ENCODE measurements around the gene BHMT.

Gene BHMT, protein sequence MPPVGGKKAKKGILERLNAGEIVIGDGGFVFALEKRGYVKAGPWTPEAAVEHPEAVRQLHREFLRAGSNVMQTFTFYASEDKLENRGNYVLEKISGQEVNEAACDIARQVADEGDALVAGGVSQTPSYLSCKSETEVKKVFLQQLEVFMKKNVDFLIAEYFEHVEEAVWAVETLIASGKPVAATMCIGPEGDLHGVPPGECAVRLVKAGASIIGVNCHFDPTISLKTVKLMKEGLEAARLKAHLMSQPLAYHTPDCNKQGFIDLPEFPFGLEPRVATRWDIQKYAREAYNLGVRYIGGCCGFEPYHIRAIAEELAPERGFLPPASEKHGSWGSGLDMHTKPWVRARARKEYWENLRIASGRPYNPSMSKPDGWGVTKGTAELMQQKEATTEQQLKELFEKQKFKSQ

DNA sequence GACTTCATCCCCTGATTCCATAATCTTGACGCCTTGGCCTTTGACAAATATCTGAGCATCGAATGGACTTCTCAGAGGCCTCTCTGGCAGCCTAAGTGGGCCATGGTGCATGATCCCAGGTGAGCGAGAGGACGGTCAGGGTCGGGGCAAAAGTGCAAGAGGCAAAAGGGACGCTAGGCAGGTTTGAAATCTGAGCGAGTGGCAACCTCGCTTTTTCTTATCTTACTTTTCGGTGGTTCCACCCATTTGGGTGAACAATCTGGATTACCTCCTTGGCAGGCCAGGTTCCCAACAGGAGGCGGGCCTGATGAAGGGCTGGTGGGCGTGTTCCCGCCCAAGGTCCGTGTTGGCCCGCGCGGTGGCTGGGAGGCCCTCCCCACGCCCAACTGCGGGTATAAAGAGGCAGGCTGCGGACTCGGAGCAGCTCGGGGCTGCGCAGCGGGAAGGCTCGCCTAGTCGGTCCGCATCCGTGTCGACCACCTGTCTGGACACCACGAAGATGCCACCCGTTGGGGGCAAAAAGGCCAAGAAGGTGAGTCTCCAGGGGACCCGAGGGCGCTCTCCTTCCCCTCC is at the start of gene BHMT:
Gene BHMT, plus strand, starts transcription at position 423 of the 573 bp plus-strand sequence. Its CDS starts 77 bp downstream, at position 500.
- DNase-seq (ENCODE audit: low spot score): no peak

DNA sequence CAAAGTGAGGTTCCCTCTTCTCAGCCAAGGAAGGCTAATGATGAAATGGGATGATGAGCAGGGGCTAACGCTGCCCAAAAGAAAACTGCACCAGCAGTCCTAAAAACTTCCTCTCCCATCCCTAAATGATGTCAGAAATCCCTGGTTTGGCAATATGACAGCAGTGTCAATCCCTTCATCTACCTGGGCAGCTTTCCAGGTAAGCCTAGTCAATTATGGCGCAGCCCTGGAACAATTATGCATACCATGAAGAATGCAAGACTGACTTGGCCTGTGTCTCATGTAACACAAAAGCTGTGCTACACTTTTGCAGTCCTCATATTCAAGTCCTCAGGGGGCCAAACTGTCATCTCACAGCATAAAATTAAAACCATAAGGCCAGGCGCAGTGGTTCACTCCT is 49.2 kb upstream of the BHMT start:
- DNase-seq (ENCODE audit: low spot score): no peak

DNA sequence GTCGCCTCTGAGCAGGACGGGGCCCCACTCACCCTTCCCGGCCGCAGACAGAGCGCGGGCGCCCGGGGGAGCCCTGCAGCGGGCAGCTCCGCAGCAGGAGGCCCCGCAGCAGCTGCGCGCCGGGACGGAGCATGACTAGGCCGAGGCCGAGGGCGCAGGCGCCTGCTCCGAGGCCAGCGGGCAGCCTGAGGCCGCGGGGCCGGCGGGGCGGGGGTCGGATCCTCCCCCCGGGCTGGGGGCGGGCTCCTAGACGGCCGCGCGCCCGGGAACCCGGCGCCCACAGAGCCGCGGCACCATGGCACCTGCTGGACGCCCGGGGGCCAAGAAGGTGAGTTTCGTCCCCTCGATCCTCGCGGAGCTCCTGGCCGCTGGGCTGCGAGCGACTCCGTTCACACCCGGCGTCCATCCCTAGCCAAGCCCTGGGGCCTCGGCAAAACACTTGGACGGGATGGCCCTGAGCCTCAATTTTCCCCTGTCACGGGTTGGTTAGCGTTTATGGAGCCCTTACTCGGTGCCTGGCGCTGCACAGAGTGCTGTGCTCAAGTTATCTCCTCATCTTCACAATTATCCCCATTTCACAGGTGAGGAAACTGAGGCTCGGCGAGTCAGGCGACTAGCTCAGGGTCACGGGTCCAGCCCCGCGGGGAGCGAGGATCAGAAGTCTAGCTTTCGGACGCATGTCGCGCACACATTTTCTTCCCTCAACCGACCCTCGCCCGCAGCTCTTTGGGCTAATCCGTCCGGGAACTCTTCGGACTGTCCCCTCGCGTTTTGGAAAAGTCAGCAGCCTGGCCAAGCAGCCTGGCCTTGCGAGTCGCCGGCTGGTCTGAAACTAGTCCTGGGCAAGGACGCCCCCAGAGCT is 41.9 kb upstream of the BHMT start, which contains the start of the genes BHMT2 and DMGDH:
Gene BHMT2, plus strand, starts transcription at position 280 of the 862 bp plus-strand sequence. Its CDS starts 16 bp downstream, at position 296.
Gene DMGDH, minus strand, starts transcription at position 187 of the 862 bp plus-strand sequence. Its CDS starts 54 bp downstream, at position 133.
- DNase-seq (ENCODE audit: low spot score): no peak

DNA sequence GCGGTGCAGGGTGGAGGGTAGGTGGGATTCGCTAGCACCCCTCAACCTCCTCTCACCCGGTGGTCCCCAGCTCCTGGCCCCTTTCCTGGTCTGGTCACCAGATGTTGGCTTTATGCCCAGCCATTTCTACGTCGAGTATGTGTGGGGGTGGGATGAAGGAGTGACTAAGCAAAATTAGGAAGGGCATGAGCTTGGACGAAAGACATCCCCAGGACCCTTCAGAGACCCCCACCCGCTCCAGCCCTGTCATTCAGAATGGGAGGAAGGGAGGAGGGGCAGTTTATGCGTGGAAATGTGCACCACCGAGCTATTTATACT is 41.3 kb upstream of the BHMT start:
- no peak for DNase-seq (ENCODE audit: low spot score)

DNA sequence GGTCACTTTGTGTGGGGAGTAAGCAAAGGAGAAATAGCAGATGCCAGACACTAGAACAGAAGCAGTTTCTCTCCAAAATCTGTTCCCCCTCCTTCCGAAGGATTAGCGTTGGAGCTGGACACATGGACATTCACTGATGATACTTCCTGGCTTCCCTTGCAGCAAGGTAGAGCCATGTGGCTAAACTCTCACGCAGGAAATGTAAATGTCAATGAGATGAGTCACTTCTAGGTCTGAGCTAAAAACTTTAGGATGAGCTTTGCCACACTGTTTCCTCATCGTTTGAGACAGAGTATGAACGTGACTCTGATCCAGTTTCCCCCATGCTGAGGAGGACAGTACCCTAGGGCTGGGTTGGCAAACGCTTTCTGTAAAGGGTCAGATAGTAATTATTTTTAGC is 37.0 kb upstream of the BHMT start:
- no peak for DNase-seq (ENCODE audit: low spot score)

DNA sequence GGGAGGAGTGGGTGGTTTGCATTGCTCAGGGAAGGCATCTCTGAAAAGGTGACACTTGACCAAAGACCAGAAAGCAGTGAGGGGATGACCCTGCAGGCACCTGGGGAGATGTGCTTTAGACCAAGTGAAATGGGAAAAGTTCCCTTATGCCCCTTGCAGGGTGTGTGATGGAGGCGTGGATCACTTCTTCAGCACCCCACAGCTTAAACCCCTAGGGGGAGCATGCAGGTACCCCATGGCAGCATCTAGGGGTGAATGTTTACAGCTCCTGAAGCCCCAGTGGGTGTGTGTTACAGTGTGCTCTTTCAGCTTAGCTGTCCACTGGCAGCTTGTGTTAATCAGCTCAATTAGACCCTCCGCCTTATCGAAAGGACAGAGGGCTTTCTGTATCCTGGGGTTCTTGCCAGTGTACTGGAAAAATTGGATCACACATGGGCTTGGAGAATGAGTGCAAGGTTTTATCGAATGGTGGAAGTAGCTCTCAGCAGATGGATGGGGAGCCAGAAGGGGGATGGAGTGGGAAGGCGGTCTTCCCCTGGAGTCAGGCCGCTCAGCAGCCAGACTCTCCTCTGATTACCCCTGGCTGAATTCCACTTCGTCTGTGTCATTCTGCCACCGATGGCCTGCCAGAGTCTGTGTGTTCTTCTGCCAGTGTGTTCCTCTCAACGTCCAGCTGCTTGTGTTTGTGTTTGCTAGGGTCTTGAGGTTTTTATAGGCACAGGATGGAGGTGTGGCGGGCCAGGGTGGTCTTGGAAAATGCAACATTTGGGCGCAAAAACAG is 35.8 kb upstream of the BHMT start:
- no peak for DNase-seq (ENCODE audit: low spot score)

DNA sequence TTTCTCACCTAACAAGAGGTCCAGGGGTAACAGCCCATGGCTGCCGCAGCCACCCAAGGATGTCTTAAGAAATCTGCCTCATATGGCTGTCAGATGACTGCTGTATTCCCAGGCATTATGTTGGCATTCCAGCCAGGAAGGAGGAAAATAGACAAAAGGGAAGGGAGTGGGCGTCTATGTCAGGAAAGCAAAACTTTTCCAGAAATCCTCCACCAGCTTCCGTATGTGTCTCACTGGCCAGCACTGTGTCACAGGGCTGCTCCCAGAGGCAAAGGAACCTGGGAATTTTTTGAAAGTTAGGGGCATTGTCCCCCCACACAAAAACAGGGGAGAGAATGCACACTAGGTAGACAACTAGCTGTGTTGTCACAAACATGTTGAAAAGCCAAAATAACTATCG is 34.8 kb upstream of the BHMT start:
- DNase-seq (ENCODE audit: low spot score): no peak

DNA sequence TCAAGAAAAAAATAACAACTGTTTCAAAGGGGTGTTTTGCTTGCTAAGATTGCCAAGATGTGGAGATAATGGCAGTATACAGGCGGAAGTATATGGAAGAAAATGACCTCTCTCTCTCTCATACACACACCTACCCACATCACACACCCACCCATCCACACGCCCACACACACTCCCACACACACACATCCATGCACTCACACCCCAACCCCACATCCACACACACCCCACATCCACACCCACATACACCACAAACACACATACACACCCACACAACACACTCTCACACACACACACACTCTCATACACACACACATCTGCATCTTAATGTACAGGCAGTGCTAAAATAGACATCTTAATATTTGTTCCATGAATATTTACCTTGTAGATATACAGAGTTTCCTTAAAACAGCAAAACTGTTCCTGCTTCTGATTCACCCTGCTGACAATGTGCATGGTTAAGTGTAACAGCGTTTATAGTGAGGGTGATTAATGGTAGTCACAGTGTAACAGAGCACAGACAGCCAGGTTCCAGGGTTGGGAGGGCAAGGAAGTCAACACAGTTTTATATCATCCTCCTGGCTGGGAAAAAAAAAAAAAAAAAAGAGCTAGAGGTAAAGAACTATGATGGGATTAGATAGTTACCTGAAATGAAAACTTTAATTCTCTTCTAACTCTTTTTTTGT is 33.8 kb upstream of the BHMT start:
- no peak for DNase-seq (ENCODE audit: low spot score)

DNA sequence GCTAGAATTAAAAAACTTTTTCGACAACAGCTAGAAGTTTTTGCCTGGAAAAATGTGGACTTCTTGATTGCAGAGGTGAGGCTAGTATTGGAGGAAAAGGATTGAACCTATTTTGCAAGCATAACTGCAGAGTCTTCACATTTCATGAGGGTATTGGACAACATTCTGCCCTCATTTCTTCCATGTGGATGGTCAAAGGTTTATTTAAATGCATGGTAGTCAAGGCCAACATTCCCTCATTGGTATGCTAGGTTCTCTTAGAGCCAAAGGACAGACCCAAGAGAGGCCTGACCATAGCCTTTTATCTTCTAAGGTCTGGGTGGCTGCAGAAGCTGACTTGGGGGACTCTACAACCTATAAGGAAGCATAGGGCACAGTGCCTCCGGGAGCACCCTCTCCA is 30.8 kb upstream of the BHMT start:
- DNase-seq (ENCODE audit: low spot score): no peak

DNA sequence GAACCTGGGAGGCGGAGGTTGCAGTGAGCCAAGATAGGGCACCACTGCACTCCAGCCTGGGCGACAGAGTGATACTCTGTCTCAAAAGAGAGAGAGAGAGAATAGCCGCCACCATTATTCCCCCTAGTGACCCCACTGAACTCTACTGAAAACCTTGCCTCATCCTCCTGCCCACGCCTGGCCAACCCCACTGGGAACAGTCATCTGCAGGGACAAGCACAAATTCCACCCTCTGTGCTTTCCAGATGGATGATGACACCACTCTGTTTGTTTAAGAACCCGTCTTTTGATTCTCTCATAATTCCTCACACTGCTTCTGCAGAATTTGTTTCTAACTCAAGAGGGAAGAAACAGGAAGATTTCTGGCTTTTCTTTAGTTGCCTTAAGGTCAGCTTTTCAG is 29.8 kb upstream of the BHMT start:
- DNase-seq (ENCODE audit: low spot score): no peak

DNA sequence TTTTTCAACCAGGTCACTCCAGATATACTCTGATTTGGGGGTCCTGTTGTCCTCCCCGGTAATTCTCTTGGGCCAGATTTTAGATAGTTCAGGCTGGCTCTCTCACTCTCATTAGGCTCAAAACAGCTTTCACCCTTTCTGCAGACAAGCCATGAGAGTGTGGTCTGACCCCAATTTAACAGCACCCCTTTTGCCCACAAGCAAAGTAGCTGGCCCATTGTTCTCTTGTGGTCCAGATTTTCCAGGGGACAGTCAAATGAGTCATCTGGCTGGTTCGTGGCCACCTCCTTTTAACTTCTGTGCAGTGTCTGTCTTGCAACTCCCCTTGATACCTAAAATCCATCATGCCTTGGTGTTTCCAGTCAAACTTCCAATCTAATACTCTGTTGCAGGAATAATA is 25.5 kb upstream of the BHMT start:
- no peak for DNase-seq (ENCODE audit: low spot score)

DNA sequence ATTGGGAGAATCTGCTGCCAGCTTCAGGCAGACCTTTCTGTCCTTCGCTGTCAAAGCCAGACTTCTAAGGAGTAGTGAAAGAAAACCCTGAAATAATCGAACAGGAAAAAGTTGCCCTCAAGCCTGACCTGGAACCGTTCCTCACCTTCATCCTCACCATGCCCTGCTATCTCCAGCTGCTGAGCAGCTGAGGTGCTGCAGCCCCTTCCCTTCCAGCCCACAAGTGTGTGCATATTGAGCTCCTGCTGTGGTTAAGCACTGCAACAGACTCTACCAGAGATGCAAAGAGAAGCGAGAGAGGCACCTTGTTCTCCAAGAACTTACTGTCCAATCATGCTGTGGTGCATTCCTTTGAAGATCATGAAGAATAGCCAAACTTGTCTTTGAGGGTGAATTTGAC is 23.1 kb upstream of the BHMT start:
- DNase-seq (ENCODE audit: low spot score): no peak

DNA sequence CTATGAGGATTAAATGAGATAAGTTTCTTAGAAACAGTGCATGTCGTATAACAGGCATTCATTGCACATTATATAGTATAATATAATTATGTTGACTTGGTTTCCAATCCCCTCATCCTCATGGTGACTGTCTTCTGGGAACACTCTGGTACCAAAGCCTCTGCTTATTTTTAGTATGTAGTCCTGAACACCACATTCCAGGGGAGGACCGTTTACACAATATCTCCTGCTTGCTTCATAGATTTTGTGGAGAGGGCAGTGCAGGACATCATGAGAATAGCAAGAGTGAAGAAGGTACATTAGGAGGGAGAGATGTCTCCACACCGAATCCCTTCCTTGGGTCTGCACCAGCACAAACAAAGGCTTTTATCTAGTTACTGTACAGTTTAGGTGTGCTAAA is 20.5 kb upstream of the BHMT start:
- DNase-seq (ENCODE audit: low spot score): no peak

DNA sequence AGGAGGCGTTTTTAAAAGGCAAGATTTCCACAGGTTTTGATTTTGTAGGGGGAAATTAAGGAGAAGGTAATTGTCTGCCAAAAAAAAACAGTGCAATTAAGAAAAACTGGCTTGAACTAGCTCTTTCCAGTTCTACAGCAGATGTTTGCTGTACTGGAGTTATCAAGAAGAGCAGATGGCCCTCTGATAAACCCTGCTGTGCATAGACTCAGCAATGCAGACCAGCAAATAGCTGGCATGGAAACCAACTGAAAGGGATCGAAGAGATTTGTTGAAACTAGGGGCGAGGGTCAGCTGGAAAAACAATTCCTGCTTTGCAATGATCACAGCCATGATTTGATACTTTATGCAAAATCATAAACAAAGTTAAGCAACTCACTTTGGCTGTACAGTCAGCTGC is 17.8 kb upstream of the BHMT start:
- no peak for DNase-seq (ENCODE audit: low spot score)

DNA sequence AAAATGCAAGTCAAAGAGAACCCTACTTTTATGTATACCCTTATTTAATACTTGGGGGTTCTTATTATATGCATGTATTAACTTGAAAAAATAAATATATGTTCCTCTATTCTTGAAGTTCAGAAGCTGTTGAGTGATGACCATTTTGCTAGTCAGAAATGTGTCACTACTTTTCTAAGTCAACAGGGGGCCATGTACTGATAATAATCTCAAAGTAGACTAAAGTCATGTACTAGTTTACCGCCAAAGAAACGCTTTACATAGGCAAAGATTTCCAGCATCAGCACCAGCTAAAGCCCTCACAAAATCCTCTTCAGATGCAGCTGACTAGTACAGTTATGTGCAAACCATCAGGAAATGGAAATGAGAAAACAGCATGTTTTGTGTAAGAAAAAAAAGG is 5.7 kb upstream of the BHMT start:
- no peak for DNase-seq (ENCODE audit: low spot score)

DNA sequence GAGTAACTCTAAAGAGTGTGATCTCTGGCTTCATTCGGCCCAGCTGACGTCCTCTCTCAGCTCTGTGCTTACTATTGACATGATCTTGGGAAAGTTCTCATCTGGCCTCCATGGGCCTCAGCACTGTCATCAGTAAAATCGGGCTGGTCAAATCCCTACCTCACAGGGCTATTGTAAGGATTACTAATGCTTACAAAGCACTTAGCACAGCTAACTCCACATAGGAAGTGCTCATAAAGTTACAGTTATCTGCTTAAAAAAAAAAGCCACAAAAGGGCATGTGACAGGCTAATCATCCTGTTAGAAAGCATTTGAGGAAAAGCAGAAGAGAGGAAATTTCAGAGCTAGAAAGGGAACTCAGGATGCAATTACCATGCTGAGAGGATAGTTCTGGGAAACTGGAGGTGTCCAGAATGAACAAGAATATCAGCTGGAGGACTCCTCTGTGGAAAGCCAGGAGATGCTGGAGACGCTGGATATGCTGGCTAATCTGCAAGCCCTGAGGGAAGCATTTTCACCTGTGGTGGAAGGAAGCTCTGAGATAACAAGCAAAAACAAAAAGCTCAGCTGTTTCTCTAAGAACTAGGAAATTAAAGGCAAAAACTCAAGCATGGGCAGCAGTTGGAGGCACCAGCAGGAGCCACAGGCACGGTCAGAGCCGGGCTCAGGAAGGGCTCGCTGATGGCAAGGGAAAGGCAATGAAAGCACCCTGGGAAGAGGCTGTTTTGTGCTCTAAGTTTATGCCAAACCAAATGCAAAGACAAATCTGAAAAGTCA is 4.4 kb upstream of the BHMT start:
- DNase-seq (ENCODE audit: low spot score): no peak

DNA sequence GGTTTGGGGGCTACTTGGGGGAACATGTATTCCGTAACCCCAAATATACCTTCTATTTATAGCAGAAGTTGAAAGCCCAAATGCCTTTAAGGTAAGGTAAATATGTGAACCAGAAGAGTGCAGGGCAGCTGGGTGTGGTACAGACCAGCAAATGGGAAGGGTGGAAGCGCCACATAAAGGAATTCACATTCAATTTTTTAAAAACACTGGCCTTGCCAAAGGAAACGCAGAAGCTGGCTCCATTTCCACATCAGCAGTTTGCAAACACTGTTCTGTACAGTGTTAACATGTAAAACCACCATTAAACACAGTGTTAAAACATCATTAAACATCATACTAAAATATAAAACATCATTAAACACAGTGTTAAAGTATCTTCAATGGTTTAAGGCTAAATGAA is 3.5 kb upstream of the BHMT start:
- DNase-seq (ENCODE audit: low spot score): no peak

DNA sequence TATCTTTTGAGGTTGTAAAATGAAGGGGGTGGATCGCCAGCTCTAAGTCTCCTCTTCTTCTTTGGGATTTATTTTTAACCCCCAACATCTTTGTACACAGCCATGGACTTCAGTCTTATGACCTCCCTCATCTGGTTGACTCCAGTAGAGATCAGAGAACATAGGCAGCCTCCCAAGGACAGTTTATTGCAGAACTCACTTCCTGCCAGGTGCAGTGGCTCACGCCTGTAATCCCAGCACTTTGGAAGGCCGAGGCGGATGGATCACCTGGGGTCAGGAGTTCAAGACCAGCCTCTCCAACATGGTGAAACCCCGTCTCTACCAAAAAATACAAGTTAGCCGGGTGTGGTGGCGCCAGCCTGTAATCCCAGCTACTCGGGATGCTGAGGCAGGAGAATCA is 2.8 kb upstream of the BHMT start:
- no peak for DNase-seq (ENCODE audit: low spot score)

DNA sequence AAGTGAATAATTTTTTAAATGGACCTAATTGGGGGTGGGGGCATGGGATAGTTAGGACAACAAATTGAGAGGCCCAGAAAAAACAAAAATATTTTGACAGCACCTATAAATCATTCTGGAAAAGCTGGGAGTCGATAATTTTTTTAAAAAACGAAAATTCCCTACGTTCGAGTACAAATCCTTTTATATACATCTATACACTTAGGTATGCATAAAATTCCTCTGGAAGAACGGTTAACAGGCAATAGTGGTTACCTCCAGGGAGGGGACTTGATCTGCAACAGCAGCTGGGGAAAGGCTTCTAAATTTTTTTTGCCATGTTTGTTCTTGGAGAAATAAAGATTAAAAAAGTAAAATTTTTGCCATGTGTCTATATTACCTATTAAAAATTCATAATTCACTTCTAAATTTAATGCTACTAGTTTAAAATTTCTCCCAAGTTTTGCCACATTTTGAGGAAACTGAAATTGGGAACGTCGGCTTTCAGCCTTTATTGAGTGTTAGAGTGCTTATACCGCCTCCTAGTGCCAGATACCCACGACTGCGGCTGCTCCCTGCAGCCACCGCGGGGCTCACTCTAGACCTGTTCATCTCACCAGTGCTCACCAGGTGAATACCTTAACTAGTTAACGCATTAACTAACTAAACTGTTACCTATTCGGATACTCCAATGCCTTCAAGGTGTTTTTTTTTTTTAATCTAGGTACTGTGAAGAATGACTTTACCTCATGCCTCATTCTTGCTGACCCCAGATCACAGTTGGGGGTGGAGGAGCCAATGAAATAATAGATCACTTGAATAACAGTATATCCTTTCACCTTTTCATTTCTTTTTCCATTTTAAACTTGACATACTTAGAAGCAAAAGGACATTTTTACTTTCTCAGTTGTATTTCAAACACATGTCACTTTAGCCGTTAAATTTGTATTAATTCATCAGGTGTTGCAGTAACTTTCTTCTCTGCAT is 1.8 kb upstream of the BHMT start:
- no peak for DNase-seq (ENCODE audit: low spot score)
